C4-2B (cell line): ENCODE data around the gene NCCRP1.

Experiments used
- H3K27ac ChIP-seq: fragments of 450-650 bp; 2 replicates; pipeline ENCODE4 v1.5.1; 2017
- ZFX ChIP-seq: fragments of 450-650 bp; IDR thresholded peaks from 2 replicates; pipeline ENCODE4 v1.6.1; 2017
- TF ChIP-seq, protein P1 (sequence below): fragments of 450-650 bp; conservative IDR thresholded peaks from 2 replicates; pipeline ENCODE4 v1.5.1; 2017; ENCODE audit warnings: mild to moderate bottlenecking

The NCCRP1 gene

DNA sequence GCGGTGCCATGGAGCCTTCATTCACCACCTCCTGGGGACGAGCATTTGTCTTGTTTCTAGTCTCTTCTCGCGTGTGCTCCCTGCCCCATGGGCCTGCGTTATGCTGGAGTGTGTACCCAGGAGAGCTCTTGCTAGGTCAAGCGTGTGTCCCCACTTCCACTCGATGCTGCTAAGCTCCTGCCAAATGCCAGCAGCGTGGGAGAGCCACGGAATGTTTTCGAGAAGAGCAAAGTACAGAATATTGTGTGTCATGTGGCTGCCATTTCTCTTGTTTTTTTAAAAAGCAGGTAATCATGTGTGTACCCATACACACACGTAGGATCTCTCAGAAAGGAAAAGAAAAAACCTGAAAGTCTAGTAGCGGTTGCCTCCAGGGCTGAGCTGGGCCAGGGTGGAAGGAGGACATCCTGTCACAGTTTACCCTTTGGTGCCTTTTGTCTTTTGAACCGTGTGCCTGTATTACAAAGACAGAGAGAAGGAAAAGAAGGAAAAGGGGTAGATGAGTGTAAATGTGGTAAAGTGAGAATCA is 42.6 kb upstream of the NCCRP1 start:
- H3K27ac ChIP-seq: peak overlapping the region; percentile 96
- no peak for TF ChIP-seq ZFX
- TF ChIP-seq, protein P1, sequence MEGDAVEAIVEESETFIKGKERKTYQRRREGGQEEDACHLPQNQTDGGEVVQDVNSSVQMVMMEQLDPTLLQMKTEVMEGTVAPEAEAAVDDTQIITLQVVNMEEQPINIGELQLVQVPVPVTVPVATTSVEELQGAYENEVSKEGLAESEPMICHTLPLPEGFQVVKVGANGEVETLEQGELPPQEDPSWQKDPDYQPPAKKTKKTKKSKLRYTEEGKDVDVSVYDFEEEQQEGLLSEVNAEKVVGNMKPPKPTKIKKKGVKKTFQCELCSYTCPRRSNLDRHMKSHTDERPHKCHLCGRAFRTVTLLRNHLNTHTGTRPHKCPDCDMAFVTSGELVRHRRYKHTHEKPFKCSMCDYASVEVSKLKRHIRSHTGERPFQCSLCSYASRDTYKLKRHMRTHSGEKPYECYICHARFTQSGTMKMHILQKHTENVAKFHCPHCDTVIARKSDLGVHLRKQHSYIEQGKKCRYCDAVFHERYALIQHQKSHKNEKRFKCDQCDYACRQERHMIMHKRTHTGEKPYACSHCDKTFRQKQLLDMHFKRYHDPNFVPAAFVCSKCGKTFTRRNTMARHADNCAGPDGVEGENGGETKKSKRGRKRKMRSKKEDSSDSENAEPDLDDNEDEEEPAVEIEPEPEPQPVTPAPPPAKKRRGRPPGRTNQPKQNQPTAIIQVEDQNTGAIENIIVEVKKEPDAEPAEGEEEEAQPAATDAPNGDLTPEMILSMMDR: no peak

DNA sequence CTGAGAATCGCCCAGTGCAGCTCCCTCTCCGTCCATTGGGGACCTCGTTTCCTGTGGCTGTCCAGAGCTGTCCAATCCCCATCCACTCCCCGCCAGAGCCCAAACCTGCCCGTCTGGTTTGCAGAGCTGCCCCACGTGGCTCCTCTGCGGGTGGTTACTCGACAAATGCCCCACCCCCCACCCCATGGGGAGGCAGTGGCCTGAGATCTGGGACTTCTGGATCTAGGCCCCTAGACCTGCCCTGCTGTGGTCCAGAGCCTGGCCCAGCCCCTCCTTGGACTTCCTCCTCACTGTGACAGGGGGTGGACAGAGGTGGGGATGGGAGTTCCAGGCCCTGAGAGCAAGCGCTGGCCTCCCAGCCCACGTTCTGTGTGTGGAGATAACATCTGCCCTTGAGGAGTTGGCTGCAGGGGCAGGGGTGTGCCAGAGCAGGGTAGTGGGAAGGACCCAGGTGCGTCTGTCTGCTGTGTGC is 42.1 kb upstream of the NCCRP1 start:
- H3K27ac ChIP-seq: peak overlapping the region; percentile 96
- TF ChIP-seq, protein P1: no peak
- TF ChIP-seq ZFX: no peak

DNA sequence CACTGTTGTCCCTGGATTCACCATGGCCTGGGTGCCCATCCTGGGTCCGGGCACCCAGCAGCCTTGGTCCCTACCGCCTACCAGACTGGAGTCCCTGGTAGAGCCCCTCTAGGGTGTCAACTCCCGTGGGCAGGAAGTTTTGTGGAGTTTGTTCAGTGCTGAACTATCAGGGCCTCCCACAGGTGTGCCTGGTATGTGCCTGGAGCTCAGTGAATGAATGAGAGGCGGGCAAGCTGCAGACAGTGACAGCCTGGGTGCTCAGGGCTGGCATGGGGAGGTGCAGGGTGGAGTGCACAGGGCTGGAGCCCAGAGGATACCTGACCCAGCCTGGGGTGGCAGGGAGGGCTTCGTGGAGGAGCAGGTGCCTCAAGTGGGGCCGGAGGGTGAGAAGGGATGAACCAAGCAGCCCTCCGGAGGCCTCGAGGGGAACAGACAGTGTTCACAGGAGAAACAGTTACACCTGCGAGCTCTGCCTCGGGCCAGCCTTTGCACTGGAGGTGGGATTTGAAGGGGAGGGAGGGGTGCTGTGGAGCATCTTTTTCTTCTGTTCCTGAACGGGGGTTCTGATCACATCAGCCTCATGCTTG is 41.6 kb upstream of the NCCRP1 start:
- peak overlapping the region; percentile 96 for H3K27ac ChIP-seq
- TF ChIP-seq, protein P1: no peak
- TF ChIP-seq ZFX: peak; percentile 20; the same call in 1 of the 2 replicates

DNA sequence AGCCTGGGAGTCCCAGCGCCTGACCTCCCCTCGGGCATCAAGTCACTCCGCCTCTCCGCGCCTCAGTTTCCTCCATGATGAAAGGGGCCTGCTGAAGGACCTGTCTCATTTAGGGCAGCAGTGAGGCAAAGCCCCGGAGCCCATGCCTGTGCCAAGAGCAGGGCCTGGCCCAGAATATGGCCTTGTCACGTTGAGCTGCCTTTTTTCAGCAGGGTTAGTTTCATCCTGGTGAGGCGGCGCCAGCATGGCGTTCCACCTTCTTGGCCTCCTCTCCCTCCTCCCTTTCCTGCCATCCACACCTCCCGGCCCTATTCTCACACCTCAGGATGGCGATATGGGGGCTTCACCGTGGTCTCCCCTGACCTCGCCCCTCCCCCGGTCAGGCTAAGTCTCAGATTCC is 41.0 kb upstream of the NCCRP1 start:
- TF ChIP-seq, protein P1: no peak
- TF ChIP-seq ZFX: no peak
- peak overlapping the region; percentile 96 for H3K27ac ChIP-seq

DNA sequence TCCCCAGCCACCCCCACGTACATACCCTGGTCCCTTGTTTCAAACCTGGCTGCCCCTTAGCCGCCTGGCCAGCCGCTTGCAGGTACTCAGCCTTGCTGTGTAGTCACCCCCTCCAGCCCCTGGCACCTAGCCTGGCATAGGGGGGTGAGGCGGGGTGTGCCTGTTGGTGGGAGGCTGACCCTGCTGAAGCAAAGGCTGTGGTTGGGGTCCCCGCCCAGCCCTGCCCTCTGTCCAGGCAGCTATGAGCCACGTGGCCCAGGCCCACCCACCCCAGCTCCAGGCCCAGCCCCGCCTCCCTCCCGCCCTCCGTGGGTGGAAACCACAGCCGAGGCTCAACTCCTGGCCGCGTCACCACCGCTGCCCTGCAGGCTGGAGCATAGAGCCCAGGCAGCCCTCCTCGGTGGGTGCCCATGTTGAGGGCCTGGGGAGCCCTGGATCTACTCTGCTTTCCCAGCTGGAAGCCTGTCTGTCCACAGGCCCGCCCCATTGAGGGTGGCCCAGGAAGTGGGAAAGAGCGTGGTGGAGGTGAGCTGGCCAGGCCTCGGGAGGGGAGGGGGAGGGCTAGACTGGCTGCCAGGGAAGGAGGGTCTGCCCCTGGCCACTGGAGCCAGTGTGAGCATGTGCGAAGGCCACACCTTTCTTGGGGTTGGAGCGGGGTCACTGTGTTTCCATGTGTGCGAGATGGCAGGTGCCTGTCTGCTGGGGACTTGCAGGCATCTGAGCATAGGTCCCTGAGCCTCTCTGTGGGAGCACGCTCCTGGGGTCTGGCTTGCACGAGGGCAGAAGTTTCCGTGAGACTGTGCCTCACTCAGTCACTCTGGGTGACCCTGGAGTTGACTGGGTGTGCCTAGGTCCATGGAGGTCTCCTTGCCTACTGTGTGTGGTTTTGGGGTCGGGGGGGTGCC is 40.2 kb upstream of the NCCRP1 start:
- H3K27ac ChIP-seq: peak overlapping the region; percentile 96

DNA sequence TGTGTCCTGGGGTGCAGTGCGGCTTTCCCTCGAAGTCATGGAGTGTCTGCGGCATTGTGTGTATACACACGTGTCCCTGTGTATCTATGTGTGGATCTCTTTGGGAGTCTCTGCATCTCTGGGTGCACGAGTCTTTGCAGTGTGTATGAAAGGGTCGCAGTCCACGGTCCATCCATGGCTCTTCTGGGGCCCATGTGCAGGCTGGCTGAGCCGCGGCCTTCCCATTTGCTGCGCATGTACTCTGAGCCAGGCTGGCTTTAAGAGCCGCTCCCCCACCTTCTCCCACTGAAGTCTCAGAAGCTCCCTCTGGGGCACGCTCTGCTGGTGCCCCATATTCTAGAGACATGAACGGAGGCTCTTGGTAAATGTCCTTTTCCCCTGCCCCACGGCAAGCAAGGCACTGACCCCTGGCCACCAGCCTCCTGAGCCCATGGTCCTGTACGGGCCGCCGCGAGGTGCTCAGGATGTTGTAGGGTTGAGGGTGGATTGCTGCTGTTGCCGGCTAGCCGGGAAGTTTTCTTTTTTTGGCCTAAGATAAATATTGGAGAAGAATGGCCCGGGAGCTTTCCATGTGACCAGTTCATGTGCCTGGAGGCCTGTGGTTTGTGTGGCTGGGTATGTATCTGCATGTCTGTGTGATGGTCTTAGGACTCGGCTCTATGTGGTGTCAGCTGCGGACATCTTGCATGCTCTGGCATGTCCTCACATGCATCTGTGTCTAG is 39.3 kb upstream of the NCCRP1 start:
- peak overlapping the region; percentile 96 for H3K27ac ChIP-seq
- TF ChIP-seq, protein P1: no peak
- peak; percentile 44; the same call in 1 of the 2 replicates for TF ChIP-seq ZFX

More for the DNA sequence above, 40.2 kb upstream of the NCCRP1 start:
- 0 out of 2 replicates have a peak, but pooled peaks have one; percentile 32 for TF ChIP-seq ZFX
- TF ChIP-seq, protein P1: no peak
